ENCODE measurements around the gene MSH3.
"Not testable (repeated sequence)": the region's sequence is repeated elsewhere in the genome, so short reads cannot be mapped to it uniquely, and the experiment has no call there.

DNA sequence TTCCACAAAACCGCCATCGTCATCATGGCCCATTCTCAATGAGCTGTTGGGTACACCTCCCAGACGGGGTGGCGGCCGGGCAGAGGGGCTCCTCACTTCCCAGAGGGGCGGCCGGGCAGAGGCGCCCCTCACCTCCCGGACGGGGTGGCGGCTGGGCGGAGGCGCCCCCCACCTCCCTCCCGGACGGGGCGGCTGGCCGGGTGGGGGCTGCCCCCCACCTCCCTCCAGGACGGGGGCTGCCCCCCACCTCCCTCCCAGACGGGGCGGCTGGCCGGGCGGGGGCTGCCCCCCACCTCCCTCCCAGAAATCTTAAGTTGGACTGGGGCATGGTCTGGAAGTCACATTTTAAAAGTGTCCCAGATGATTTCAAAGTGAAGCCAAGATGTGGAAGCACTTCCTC is 169.7 kb downstream of the MSH3 start:
- not testable (repeated sequence) for TF ChIP-seq SP2 (tag by site-specific recombination; IDR thresholded peaks at IDR 0.05); HOXD13 (CRISPR knock-in tag; IDR thresholded peaks at IDR 0.05; ENCODE audit: borderline replicate concordance); SP3 (tag by site-specific recombination; IDR thresholded peaks at IDR 0.05); ZNF354C (tag by site-specific recombination; IDR thresholded peaks at IDR 0.05; ENCODE audit: borderline replicate concordance, low read depth); ZNF600 (tag by site-specific recombination; IDR thresholded peaks at IDR 0.05); ZNF530 (tag by site-specific recombination; IDR thresholded peaks at IDR 0.05; ENCODE audit: low read depth); ZEB2 (tag by site-specific recombination; IDR thresholded peaks at IDR 0.05); ZNF510 (tag by site-specific recombination; IDR thresholded peaks at IDR 0.05; ENCODE audit: insufficient replicate concordance)
- TF ChIP-seq, protein P1, sequence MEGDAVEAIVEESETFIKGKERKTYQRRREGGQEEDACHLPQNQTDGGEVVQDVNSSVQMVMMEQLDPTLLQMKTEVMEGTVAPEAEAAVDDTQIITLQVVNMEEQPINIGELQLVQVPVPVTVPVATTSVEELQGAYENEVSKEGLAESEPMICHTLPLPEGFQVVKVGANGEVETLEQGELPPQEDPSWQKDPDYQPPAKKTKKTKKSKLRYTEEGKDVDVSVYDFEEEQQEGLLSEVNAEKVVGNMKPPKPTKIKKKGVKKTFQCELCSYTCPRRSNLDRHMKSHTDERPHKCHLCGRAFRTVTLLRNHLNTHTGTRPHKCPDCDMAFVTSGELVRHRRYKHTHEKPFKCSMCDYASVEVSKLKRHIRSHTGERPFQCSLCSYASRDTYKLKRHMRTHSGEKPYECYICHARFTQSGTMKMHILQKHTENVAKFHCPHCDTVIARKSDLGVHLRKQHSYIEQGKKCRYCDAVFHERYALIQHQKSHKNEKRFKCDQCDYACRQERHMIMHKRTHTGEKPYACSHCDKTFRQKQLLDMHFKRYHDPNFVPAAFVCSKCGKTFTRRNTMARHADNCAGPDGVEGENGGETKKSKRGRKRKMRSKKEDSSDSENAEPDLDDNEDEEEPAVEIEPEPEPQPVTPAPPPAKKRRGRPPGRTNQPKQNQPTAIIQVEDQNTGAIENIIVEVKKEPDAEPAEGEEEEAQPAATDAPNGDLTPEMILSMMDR (tag by site-specific recombination; IDR thresholded peaks at IDR 0.05) = not testable (repeated sequence)

Data from HEK293 (cell line).